GM19438 (cell line): ENCODE measurements around the gene MAGOH.
"Not testable (repeated sequence)": the region's sequence is repeated elsewhere in the genome, so short reads cannot be mapped to it uniquely, and the experiment has no call there.

Experiments used
- ATAC-seq: cut with Tn5 transposase; IDR thresholded peaks from one replicate; pipeline ENCODE4 v1.9.1; 2021; ENCODE audit warnings: low read depth; ENCODE audit not compliant: unreplicated experiment

Gene MAGOH

GRCh38 chr1:53190210-53190611 is 48.1 kb downstream of the MAGOH start:
- no peak for ATAC-seq

- ATAC-seq: no peak
Measured at GRCh38 chr1:53189061-53189460, 49.3 kb downstream of the MAGOH start.

- ATAC-seq: no peak
Measured at GRCh38 chr1:53188099-53188498, 50.2 kb downstream of the MAGOH start.

GRCh38 chr1:53187401-53187800 is 50.9 kb downstream of the MAGOH start:
- no peak for ATAC-seq

- no peak for ATAC-seq
Measured at GRCh38 chr1:53186533-53186932, 51.8 kb downstream of the MAGOH start.

GRCh38 chr1:53185955-53186297 is 52.4 kb downstream of the MAGOH start:
- ATAC-seq: not testable (repeated sequence)

- ATAC-seq: no peak
Measured at GRCh38 chr1:53183095-53183990, 55.0 kb downstream of the MAGOH start.

- no peak for ATAC-seq
Measured at GRCh38 chr1:53182716-53183094, 55.6 kb downstream of the MAGOH start.

GRCh38 chr1:53182111-53182593 is 56.2 kb downstream of the MAGOH start:
- no peak for ATAC-seq

GRCh38 chr1:53180951-53181350 is 57.4 kb downstream of the MAGOH start:
- no peak for ATAC-seq

- ATAC-seq: no peak
Measured at GRCh38 chr1:53180226-53180625, 58.1 kb downstream of the MAGOH start.
